Fibroblast of the aortic adventitia (primary cell): Measurements from ENCODE around the gene HVCN1. TPM values are rescaled to one million over a fixed set of nuclear protein-coding genes. Genes with fewer than 3 reads are reported as not detected.
"Not testable (repeated sequence)": the region's sequence is repeated elsewhere in the genome, so short reads cannot be mapped to it uniquely, and the experiment has no call there.

ENCODE experiments used
- DNase-seq: peaks from one replicate; pipeline ENCODE4 v3.0.0-alpha.2; 2010; ENCODE audit warnings: low read depth
- H3K4me3 ChIP-seq: 2 replicates; pipeline ENCODE4 v1.5.1; 2011; ENCODE audit warnings: low read depth, mild to moderate bottlenecking, control low read depth, low read length, moderate library complexity
- CTCF ChIP-seq: IDR thresholded peaks from 2 replicates; pipeline ENCODE4 v1.5.1; 2011; ENCODE audit warnings: mild to moderate bottlenecking, low read length, control low read depth, inconsistent platforms; ENCODE audit not compliant: insufficient read depth
- total RNA-seq: library from RNA; depleted of rRNA; stranded (reverse); fragments of >200 nt; gene quantifications from 2 replicates; pipeline ENCODE4 v1.2.3, GENCODE V29; 2012; ENCODE audit warnings: low replicate concordance

The HVCN1 gene
- total RNA-seq, 1 donor = 2.6 TPM

DNA sequence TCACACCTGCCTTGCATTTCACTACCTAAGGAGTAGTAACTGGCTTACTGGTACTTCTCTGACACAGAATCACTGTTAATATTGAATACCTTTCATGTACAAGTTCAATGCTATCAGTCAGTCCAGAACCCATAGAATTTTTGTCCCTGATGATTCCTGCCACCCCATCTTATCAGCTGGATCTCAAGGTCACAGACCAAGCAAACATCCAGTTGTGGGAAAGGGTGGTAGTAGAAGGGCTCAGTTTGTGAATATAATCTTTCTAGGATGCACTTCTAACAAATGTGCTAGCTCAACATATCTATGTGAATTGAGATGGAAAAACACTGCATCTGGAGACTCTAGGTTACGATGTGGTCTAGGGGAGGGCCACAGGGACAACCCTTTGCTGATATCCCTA lies 39.7 kb upstream of the HVCN1 start:
- no peak for DNase-seq
- no peak overlapping the region for H3K4me3 ChIP-seq
- no peak for TF ChIP-seq CTCF

DNA sequence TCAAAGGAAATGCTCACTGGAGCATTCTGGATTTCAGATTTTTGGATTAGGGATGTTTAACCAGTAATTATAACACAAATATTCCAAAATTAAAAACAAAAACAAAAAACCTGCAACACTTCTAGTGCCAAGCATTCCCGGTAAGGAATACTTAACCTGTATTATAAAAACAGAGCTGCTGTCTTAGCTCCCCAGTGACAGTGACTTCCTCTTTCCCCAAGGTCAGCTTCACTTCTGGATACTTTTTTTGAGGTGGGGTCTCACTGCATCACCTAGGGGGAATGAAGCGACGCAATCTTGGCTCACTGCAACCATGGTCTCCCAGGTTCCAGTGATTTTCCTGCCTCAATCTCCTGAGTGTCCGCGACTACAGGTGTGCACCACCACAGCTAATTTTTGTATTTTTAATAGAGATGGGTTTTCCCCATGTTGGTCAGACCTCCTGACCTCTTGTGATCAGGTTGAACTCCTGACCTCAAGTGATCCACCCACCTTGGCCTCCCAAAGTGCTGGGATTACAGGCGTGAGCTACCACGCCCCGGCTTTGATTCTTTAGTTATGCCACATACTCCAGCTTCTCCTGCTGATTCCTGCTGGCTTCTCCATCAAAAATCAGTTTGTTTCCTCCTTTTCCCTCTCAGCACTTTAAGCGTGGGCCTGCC lies 37.9 kb upstream of the HVCN1 start:
- H3K4me3 ChIP-seq = no peak overlapping the region
- TF ChIP-seq CTCF = no peak
- DNase-seq = no peak

DNA sequence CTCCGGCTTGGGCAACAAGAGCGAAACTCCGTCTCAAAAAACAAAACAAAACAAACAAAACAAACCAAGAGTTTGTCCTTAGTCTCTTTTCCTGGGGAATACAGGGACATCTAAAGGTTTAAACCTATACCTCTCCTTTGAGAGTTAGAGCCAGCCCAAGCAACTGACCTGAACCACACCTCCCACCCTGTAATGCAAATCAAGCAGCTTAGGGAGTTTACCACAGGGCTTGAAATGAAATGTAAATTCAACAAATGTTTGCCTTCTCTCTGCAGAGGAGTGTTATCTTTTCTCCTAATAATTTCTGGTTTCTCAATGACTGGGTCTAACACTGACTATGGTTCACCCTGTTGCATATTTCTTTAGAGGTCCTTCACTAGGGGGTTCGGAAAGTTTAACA lies 37.1 kb upstream of the HVCN1 start:
- H3K4me3 ChIP-seq = no peak overlapping the region
- DNase-seq = no peak
- no peak for TF ChIP-seq CTCF

- H3K4me3 ChIP-seq = no peak overlapping the region
- TF ChIP-seq CTCF = no peak
- no peak for DNase-seq
These were observed 36.4 kb upstream of the HVCN1 start for GRCh38 chr12:110725267-110725666.

GRCh38 chr12:110722892-110723291 lies 34.0 kb upstream of the HVCN1 start:
- not testable (repeated sequence) for H3K4me3 ChIP-seq, DNase-seq

DNA sequence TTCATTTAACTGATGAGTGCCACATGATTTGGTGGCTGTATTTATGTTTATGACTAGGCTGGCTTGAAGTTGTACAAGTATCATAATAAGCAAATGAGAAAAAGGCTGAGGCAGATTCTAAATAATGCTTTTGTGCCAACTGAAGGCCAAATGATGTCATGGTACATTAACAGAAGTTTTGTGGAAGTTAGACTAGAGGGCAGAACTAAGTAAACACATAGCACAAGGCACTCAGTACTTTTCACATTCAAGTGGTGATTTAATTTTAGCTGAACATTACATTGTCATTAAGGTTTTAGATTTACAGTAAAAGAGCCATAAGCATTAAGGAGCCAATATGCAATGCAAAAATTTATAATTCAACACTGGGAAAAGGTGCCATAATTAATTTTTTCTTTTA lies 32.7 kb upstream of the HVCN1 start:
- TF ChIP-seq CTCF = no peak
- H3K4me3 ChIP-seq = no peak overlapping the region
- DNase-seq = no peak

DNA sequence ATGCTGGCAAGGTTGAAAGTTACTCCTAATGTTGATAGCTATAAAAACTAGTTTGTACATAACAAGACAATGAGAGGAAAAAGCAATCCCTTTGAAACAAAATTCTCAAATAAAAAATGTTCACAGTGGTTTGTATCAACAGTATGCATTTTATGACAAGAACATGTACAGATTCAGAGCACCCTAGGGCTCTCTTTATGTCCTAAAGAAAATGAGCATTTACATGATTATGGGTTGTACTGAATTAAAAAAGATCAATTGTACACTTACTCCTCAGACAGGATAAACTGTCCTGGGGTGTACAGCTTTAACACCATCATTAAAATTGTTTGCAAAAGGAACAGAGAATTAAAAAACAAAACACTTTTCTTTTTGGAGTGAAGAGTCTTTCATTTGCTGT lies 31.6 kb upstream of the HVCN1 start:
- no peak for DNase-seq
- no peak for TF ChIP-seq CTCF
- H3K4me3 ChIP-seq = no peak overlapping the region
